Astrocyte (in vitro differentiated cells and primary cell): ENCODE measurements around the gene GNPDA1.

Source experiments
- CTCF ChIP-seq: IDR thresholded peaks from 2 replicates; pipeline ENCODE4 v1.5.1; 2011; ENCODE audit warnings: low read depth, mild to moderate bottlenecking, inconsistent platforms, low read length, moderate library complexity; ENCODE audit not compliant: insufficient read depth
- EZH2 ChIP-seq: IDR thresholded peaks from 2 replicates; pipeline ENCODE4 v1.6.1; 2012; ENCODE audit warnings: mild to moderate bottlenecking, low read length, inconsistent platforms; ENCODE audit not compliant: insufficient read depth

DNA sequence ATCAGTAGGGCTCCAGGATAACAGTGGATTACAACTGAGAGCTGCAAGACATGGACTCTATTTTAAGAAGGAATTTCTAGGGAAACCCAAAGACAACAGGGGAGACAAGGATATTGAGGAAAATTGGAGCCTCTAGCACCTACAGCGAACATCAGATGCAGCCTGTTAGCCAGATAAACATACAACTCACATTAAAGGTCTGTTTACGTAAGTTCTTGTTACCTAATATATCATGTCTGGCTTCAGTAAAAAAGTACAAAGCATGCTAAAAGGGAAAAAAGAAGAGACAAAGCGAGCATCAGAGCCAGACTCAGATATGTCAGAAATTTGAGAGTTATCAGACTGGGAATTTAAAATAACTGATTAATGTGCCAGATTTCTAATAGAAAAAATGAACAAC lies 17.2 kb downstream of the GNPDA1 start:
- TF ChIP-seq CTCF (no peak), EZH2 (no peak)
